HepG2 (cell line): ENCODE data around the gene ZNF416. TPM values are rescaled to one million over a fixed set of nuclear protein-coding genes. Genes with fewer than 3 reads are reported as not detected.

Experiments used
- NCOA5 ChIP-seq: sonication (generic); formaldehyde crosslinking; IDR thresholded peaks from 2 replicates; pipeline ENCODE4 v1.4.0; 2020; ENCODE audit warnings: missing genetic modification reagents
- NR2F6 ChIP-seq, 2 experiments: IDR thresholded peaks; 2 replicates each; pipeline ENCODE4 v1.6.1; 2016; ENCODE audit warnings: antibody characterized with exemption in 1 of 2, mild to moderate bottlenecking in 1 of 2
- RERE ChIP-seq: IDR thresholded peaks from 2 replicates; pipeline ENCODE4 v1.6.1; 2016; ENCODE audit warnings: low read depth, missing genetic modification reagents, missing compliant biosample characterization
- ZBED4 ChIP-seq: sonication (generic); formaldehyde crosslinking; IDR thresholded peaks from 2 replicates; pipeline ENCODE4 v1.4.0; 2020; ENCODE audit warnings: missing genetic modification reagents, borderline replicate concordance
- ZNF121 ChIP-seq: sonication (generic); formaldehyde crosslinking; IDR thresholded peaks from 2 replicates; pipeline ENCODE4 v1.5.0; 2020; ENCODE audit warnings: mild to moderate bottlenecking, missing genetic modification reagents
- ZNF530 ChIP-seq: sonication (generic); formaldehyde crosslinking; IDR thresholded peaks from 2 replicates; pipeline ENCODE4 v1.5.0; 2020; ENCODE audit warnings: low read depth, mild to moderate bottlenecking, missing genetic modification reagents
- ZNF549 ChIP-seq: sonication (generic); formaldehyde crosslinking; IDR thresholded peaks from 2 replicates; pipeline ENCODE4 v1.5.0; 2020; ENCODE audit warnings: missing genetic modification reagents
- ZNF609 ChIP-seq: sonication (generic); formaldehyde crosslinking; IDR thresholded peaks from 2 replicates; pipeline ENCODE4 v1.4.0; 2020; ENCODE audit warnings: mild to moderate bottlenecking, missing genetic modification reagents, borderline replicate concordance
- ZNF776 ChIP-seq: sonication (generic); formaldehyde crosslinking; IDR thresholded peaks from 2 replicates; pipeline ENCODE4 v1.4.0; 2020; ENCODE audit warnings: mild to moderate bottlenecking, missing genetic modification reagents
- ZNF841 ChIP-seq: sonication (generic); formaldehyde crosslinking; IDR thresholded peaks from 2 replicates; pipeline ENCODE4 v1.8.1; 2023; ENCODE audit warnings: missing genetic modification reagents, borderline replicate concordance
- ZSCAN12 ChIP-seq: sonication (generic); formaldehyde crosslinking; IDR thresholded peaks from 2 replicates; pipeline ENCODE4 v1.9.0; 2021; ENCODE audit warnings: mild to moderate bottlenecking, missing genetic modification reagents
- ZSCAN22 ChIP-seq: sonication (generic); formaldehyde crosslinking; IDR thresholded peaks from 2 replicates; pipeline ENCODE4 v1.4.0; 2020; ENCODE audit warnings: mild to moderate bottlenecking, missing genetic modification reagents
- polyA plus RNA-seq, 8 experiments: library from polyadenylated mRNA; depleted of rRNA in 3 of 8; stranded (reverse) in 7 of 8; unstranded in 1 of 8; fragments of >200 nt; fragmentation: Illumina TruSeq in 4 of 8; extraction: Trizol in 4 of 8; gene quantifications; 2 replicates each; pipeline versions ENCODE4 v1.2.1 to v1.2.3, GENCODE V29; 2011 to 2016; ENCODE audit warnings: low read depth in 4 of 8, missing spikeins in 1 of 8, mixed read lengths in 1 of 8; ENCODE audit not compliant: insufficient read depth in 1 of 8
- total RNA-seq, 5 experiments: library from RNA; depleted of rRNA; stranded (reverse); fragments of >200 nt; fragmentation: Illumina TruSeq; extraction: Trizol; gene quantifications; 2 replicates each; pipeline ENCODE4 v1.2.3, GENCODE V29; 2016; ENCODE audit warnings: low read depth in 1 of 5

The ZNF416 gene
- total and polyA plus RNA-seq, 2 of the 13 experiments (the other 11 are each of a cell fraction or from before 2014, with no cell fraction given) = 1.5 to 5.3 TPM

DNA sequence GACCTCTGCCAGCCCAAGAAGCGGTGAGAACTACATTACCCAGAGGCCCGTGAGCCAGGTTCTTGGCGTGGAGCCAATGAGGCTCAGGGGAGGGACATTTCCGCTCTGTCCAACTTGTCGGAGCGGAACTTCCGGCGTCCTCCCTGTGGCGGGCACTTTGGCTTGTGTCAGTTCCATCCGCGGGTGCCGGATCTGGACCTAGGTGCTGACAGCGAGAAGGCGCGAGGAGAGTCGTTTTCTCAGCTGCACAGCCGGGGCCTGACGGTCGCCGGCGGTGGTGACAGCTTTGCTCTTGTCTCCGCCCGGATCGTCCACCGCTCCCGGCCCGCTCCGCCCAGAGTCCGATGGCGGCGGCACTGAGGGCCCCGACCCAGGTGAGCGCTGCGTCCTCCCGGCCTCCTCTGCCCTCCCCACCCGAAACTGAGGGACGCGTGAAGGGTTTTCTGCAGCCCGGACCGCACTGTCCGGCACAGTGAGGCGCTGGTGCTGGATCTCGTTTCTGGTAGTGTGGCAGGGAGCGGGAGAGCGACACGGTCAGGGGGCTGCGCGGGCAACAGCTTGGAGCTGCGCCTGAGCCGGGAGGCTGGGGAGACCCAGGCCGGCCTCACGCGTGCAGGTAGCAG, 21.2 kb upstream of the ZNF416 start, which contains the start of gene ZNF530 (continued):
- TF ChIP-seq ZBED4 (CRISPR knock-in tag) (no peak), ZNF549 (CRISPR knock-in tag) (no peak), ZSCAN22 (peak; percentile 100), ZNF530 (CRISPR knock-in tag) (no peak), ZSCAN12 (CRISPR knock-in tag) (no peak), ZNF776 (CRISPR knock-in tag) (no peak), NR2F6 (IDR thresholded peaks at IDR 0.05) (no peak), NR2F6 (CRISPR knock-in tag; IDR thresholded peaks at IDR 0.05) (peak; percentile 37), ZNF609 (no peak), NCOA5 (CRISPR knock-in tag) (no peak), ZNF121 (CRISPR knock-in tag) (no peak), RERE (CRISPR knock-in tag) (no peak), ZNF841 (no peak)
